ENCODE data around the gene FTO.

FTO gene

DNA sequence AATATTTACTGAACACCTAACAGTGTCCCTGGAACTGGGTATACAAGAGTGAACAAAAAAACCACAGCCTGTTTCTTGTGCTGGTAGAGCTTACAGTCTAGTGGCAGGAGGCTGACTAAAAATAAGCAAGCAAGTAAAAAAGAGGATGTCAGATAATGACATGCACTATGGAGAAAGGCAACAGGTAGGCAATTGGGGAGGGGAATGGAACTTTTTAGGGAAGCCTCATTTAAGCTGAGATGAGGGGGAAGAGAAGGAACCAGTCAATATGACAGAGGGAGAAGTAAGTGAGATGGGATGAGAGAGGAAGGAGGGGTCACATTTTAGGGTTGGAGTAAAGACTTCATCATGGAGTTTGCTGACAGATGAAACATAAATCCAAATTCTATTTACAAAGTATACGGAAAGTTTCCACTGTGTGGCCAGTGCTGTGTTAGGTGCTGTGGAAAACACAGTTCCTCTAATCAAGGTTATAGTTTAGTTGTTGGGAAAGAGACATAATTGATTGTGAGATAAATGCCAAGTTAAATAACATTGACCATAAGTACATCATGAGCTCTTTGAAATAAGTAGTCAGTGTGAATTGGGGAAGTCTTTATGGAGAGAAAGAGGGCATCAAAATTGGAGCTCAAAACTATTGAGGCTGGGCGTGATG is 251.4 kb downstream of the FTO start:
- Histone ChIP-seq H3K27me3 (ENCODE audit: control insufficient read depth, insufficient read depth, low read length) (no peaks in the 10 kb centered on the region; the same call in 1 of the 2 replicates), H3K9me3 (ENCODE audit: control insufficient read depth, insufficient read depth, low read length) (no peaks in the 10 kb centered on the region), H3K4me3 (ENCODE audit: low read length) (no peak overlapping the region), H3K36me3 (ENCODE audit: control insufficient read depth, insufficient read depth, low read length) (no peaks in the 10 kb centered on the region), H3K27ac (ENCODE audit: low read length) (no peak overlapping the region), H3K4me1 (ENCODE audit: control insufficient read depth, insufficient read depth, low read length) (no peaks in the 10 kb centered on the region)
- DNase-seq (ENCODE audit: low read depth, low spot score) = no peak
- WGBS (ENCODE audit: insufficient coverage, insufficient read length) = no CpG with 5 or more reads among the region's 2 CpGs

DNA sequence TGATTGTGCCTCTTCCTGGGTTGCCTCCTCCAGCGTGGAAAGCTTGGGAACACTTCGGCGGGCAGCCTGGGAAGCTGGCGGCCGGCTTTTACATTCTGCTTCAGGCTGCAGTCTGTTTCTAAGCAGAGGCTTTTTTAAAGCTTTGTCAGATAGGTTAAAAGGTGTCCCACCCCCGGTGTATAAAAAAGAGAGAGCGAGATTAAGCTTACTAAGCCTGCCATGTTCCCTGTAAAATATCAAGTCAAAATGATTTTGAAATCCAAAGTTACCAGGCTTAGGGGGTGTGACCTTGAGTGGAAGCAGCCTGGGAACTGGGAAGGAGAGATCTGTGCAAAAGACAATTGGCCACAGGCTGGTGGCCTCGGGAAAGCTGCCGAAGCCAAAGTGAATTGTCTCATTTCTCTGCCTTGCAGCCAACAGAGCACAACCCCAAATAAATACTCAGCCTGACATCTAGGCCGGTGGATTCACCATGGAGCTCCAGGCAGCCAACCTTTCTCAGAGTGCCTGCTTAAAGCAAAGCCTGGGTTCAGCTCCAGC is 254.5 kb downstream of the FTO start:
- Histone ChIP-seq H3K4me1 (ENCODE audit: control insufficient read depth, insufficient read depth, low read length) (no peaks in the 10 kb centered on the region), H3K27me3 (ENCODE audit: control insufficient read depth, insufficient read depth, low read length) (no peaks in the 10 kb centered on the region; the same call in 1 of the 2 replicates), H3K9me3 (ENCODE audit: control insufficient read depth, insufficient read depth, low read length) (no peaks in the 10 kb centered on the region), H3K27ac (ENCODE audit: low read length) (no peak overlapping the region), H3K4me3 (ENCODE audit: low read length) (no peak overlapping the region), H3K36me3 (ENCODE audit: control insufficient read depth, insufficient read depth, low read length) (no peaks in the 10 kb centered on the region)
- DNase-seq (ENCODE audit: low read depth, low spot score) = no peak
- no CpG with 5 or more reads among the region's 10 CpGs for WGBS (ENCODE audit: insufficient coverage, insufficient read length)

DNA sequence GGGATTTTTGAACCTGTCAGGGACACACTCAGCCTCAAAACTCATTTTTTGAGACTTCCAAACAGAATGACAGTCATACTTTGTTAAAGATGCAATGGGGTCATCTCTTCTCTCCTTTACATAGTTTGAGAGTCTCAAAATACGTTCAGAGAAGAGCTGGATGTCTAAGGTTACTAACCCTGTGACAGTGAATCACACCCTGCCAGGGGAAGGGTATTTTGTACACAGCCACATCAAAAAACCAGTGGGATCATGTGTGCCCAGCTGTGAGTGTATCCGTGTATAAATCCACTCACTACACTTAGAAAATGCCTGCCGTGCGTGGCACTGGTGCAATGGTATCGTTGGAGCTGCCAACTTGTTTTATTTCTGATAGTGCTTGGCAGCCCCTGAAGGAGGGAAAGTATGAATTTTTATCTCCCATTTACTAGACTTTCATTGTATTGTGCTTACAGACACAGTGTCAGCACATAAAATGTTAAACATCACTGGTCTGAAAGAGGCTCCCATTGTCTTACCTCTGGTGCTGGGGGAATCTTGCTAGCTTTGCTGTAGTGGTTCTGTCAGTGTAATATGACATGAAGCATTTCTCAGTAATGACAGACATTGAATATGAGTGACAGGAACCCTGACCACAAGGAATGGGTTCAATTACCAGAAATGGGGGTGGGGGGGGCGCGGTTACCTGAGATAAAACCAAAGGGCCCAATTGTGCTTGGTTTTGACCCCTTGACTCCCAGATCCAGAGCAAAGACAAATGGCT is 256.3 kb downstream of the FTO start:
- H3K27ac ChIP-seq (ENCODE audit: low read length) = no peak overlapping the region
- H3K4me1 ChIP-seq (ENCODE audit: control insufficient read depth, insufficient read depth, low read length) = no peaks in the 10 kb centered on the region
- H3K4me3 ChIP-seq (ENCODE audit: low read length) = no peak overlapping the region
- H3K9me3 ChIP-seq (ENCODE audit: control insufficient read depth, insufficient read depth, low read length) = no peaks in the 10 kb centered on the region
- no peaks in the 10 kb centered on the region for H3K27me3 ChIP-seq (ENCODE audit: control insufficient read depth, insufficient read depth, low read length)
- H3K36me3 ChIP-seq (ENCODE audit: control insufficient read depth, insufficient read depth, low read length) = no peaks in the 10 kb centered on the region
- no peak for DNase-seq (ENCODE audit: low read depth, low spot score)
- no CpG with 5 or more reads among the region's 7 CpGs for WGBS (ENCODE audit: insufficient coverage, insufficient read length)

DNA sequence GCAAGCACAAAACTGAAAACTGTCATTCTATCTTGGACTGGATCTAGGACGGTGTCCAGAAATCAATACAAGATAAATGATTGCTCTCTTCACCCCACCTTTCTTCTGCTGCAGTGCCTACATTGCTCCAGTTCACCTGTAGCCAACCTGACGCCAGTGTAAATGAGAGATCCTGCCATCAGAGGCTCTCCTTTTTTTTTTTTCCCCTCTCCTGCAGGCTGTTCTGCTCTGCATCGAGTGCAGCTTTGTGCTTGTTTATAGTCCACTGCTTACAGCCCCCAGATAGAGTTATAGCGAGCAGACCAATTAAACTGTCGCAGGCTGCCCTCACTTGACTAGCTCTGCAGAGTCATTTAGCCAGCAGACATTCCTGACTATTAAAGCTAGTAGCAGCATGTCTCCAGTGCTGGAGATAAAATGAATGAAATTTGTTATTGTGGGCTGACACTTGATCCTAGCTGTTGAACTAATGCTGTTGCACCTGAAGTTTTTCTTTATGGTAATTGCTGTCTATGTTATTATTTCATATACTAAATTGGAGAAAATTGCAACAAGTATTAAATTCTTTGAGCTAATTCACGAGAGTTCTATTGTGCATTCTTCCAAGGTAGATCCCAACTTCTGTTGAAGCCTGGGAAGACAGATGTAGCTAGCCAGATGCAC is 257.1 kb downstream of the FTO start:
- no peaks in the 10 kb centered on the region for H3K4me1 ChIP-seq (ENCODE audit: control insufficient read depth, insufficient read depth, low read length)
- H3K27me3 ChIP-seq (ENCODE audit: control insufficient read depth, insufficient read depth, low read length) = no peaks in the 10 kb centered on the region
- no peaks in the 10 kb centered on the region for H3K36me3 ChIP-seq (ENCODE audit: control insufficient read depth, insufficient read depth, low read length)
- no peak overlapping the region for H3K4me3 ChIP-seq (ENCODE audit: low read length)
- WGBS (ENCODE audit: insufficient coverage, insufficient read length) = no CpG with 5 or more reads among the region's 6 CpGs
- DNase-seq (ENCODE audit: low read depth, low spot score) = no peak
- no peaks in the 10 kb centered on the region for H3K9me3 ChIP-seq (ENCODE audit: control insufficient read depth, insufficient read depth, low read length)
- H3K27ac ChIP-seq (ENCODE audit: low read length) = no peak overlapping the region

DNA sequence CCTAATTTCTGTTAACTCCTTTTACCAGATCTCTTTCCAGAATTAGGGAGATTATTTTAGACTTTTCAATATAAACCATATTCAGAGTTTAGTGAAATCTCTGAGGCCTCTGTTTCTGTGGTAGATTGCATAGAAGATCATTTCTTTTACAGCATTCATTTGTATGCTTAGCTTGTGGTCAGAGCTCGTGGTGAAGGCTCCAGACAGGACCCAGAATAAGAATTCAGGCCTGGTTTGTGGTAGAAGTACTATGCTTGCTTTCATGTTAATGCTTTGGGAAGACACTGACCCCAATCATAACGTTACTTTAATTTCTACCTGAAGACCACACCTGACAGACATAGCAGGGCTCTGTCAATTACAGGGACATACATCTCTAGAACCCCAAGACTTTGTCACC is 258.1 kb downstream of the FTO start:
- DNase-seq (ENCODE audit: low read depth, low spot score) = no peak
- H3K36me3 ChIP-seq (ENCODE audit: control insufficient read depth, insufficient read depth, low read length) = no peaks in the 10 kb centered on the region
- H3K27me3 ChIP-seq (ENCODE audit: control insufficient read depth, insufficient read depth, low read length) = no peaks in the 10 kb centered on the region
- H3K4me1 ChIP-seq (ENCODE audit: control insufficient read depth, insufficient read depth, low read length) = no peaks in the 10 kb centered on the region
- WGBS (ENCODE audit: insufficient coverage, insufficient read length) = no CpG with 5 or more reads among the region's 2 CpGs
- no peaks in the 10 kb centered on the region for H3K9me3 ChIP-seq (ENCODE audit: control insufficient read depth, insufficient read depth, low read length)
- no peak overlapping the region for H3K4me3 ChIP-seq (ENCODE audit: low read length)
- H3K27ac ChIP-seq (ENCODE audit: low read length) = no peak overlapping the region

DNA sequence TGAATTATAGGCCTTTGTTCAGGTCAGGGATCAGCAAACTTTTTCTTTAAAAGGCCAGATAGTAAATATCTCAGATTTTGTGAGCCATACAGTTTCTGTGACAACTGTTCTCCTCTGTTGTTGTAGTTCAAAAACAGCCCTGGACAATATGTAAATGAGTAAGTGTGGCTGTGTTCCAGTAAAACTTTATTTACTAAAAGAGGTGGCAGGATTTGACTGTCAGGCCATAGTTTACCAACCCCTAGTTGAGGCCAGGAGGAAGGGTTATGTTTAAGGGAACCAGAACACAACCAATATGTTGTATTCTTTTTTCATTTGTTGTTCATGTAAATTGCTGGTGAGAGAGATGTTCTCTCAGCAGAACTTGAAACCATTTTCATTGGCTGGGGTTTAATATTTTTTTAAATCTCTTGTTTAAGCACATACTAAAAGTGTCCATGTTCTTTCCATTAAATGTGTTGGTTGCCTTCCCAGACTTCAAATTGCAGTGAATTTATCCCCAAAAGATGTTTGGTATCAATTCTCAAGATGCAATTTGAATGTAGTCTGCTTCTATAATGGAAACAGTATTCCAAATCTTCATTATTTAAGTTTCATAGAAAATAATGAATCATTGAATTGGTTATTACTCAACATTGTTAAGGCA is 260.3 kb downstream of the FTO start:
- H3K4me3 ChIP-seq (ENCODE audit: low read length) = no peak overlapping the region
- H3K9me3 ChIP-seq (ENCODE audit: control insufficient read depth, insufficient read depth, low read length) = no peaks in the 10 kb centered on the region
- DNase-seq (ENCODE audit: low read depth, low spot score) = no peak
- no peaks in the 10 kb centered on the region; the same call in 1 of the 2 replicates for H3K4me1 ChIP-seq (ENCODE audit: control insufficient read depth, insufficient read depth, low read length)
- no peaks in the 10 kb centered on the region for H3K27me3 ChIP-seq (ENCODE audit: control insufficient read depth, insufficient read depth, low read length)
- H3K27ac ChIP-seq (ENCODE audit: low read length) = no peak overlapping the region
- H3K36me3 ChIP-seq (ENCODE audit: control insufficient read depth, insufficient read depth, low read length) = no peaks in the 10 kb centered on the region

DNA sequence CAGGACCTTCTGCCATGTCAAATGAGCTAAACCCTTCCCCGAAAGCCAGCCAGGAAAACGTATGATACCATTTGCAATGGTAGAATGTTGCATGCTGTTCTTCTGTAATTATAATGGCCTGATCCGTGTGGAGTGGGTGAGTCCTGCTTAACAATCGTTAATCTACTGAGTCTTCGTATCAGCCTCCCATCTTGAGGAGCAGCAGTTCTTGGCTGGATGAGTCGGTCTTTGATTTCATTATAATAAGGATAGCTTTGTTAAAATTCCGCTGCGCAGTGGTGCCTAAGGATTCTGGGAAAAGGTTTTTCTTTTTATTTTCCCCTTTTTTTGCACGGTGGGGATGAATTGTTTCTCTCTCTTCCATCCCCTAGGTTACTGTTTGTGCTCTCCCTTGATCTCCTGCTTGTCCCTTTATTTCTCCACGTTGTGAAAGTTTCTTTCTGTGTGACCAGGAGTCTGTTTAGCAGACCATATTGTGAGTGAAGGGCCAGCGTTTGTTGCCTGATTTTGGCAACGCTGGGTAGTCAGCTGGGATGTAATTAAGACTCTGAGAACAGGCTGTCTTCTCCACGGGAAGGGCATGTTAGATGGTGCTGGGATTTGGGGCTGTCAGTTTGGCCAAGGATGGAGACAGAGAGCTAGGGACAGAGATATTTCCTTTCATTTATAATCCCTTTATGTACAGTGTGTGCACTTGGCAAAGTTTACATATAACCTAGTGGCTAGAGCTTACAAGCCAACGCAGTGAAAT is 263.0 kb downstream of the FTO start:
- no peak overlapping the region for H3K4me3 ChIP-seq (ENCODE audit: low read length)
- H3K4me1 ChIP-seq (ENCODE audit: control insufficient read depth, insufficient read depth, low read length) = no peaks in the 10 kb centered on the region; the same call in 1 of the 2 replicates
- no peaks in the 10 kb centered on the region for H3K9me3 ChIP-seq (ENCODE audit: control insufficient read depth, insufficient read depth, low read length)
- DNase-seq (ENCODE audit: low read depth, low spot score) = no peak
- H3K36me3 ChIP-seq (ENCODE audit: control insufficient read depth, insufficient read depth, low read length) = no peaks in the 10 kb centered on the region
- H3K27ac ChIP-seq (ENCODE audit: low read length) = no peak overlapping the region
- no peaks in the 10 kb centered on the region for H3K27me3 ChIP-seq (ENCODE audit: control insufficient read depth, insufficient read depth, low read length)
- no CpG with 5 or more reads among the region's 14 CpGs for WGBS (ENCODE audit: insufficient coverage, insufficient read length)

DNA sequence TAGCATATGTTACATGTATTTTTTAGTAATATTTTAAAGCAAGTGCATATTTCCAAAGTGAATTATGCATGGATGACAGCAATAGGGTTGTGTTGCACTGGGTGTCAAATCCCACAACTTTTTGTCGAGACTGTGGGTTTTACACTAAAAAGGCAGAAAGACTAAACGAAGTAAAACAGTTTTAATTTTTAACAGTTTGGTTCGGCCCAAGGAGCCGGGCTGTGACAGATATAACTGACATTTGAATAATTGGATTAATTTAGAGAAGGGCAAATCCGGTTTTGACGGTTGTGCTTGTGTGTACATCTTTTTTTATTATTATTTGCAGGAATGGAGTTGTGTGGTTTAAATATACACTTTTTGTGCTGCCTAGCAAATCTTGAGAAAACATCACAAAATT is 263.6 kb downstream of the FTO start:
- no peak for DNase-seq (ENCODE audit: low read depth, low spot score)
- no peaks in the 10 kb centered on the region for H3K36me3 ChIP-seq (ENCODE audit: control insufficient read depth, insufficient read depth, low read length)
- no CpG with 5 or more reads among the region's 6 CpGs for WGBS (ENCODE audit: insufficient coverage, insufficient read length)
- no peaks in the 10 kb centered on the region for H3K9me3 ChIP-seq (ENCODE audit: control insufficient read depth, insufficient read depth, low read length)
- H3K4me3 ChIP-seq (ENCODE audit: low read length) = no peak overlapping the region
- no peaks in the 10 kb centered on the region; the same call in 1 of the 2 replicates for H3K4me1 ChIP-seq (ENCODE audit: control insufficient read depth, insufficient read depth, low read length)
- H3K27ac ChIP-seq (ENCODE audit: low read length) = no peak overlapping the region
- H3K27me3 ChIP-seq (ENCODE audit: control insufficient read depth, insufficient read depth, low read length) = no peaks in the 10 kb centered on the region

DNA sequence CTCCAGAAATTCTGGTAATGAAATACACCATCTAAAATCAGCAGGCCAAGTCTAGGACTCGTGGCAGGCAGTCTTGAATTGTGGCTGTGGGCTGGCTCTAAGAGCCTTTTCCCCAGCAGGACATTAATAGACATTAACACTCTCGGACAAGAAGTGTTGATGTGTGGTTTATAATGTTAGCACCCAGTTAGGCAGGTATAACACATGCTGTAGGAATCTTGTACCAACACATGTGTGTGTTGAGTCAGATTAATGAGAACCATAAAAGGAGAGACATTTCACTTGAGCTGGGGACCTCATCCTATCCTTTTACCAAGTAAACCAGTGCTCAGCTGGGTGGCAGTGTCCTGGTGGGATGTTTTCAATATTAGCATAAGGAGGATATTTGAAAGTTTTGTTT is 264.5 kb downstream of the FTO start:
- DNase-seq (ENCODE audit: low read depth, low spot score) = no peak
- H3K4me3 ChIP-seq (ENCODE audit: low read length) = no peak overlapping the region
- no peaks in the 10 kb centered on the region for H3K27me3 ChIP-seq (ENCODE audit: control insufficient read depth, insufficient read depth, low read length)
- WGBS (ENCODE audit: insufficient coverage, insufficient read length) = no CpG with 5 or more reads among the region's 2 CpGs
- no peaks in the 10 kb centered on the region; the same call in 1 of the 2 replicates for H3K4me1 ChIP-seq (ENCODE audit: control insufficient read depth, insufficient read depth, low read length)
- H3K9me3 ChIP-seq (ENCODE audit: control insufficient read depth, insufficient read depth, low read length) = no peaks in the 10 kb centered on the region
- no peaks in the 10 kb centered on the region for H3K36me3 ChIP-seq (ENCODE audit: control insufficient read depth, insufficient read depth, low read length)
- H3K27ac ChIP-seq (ENCODE audit: low read length) = no peak overlapping the region

DNA sequence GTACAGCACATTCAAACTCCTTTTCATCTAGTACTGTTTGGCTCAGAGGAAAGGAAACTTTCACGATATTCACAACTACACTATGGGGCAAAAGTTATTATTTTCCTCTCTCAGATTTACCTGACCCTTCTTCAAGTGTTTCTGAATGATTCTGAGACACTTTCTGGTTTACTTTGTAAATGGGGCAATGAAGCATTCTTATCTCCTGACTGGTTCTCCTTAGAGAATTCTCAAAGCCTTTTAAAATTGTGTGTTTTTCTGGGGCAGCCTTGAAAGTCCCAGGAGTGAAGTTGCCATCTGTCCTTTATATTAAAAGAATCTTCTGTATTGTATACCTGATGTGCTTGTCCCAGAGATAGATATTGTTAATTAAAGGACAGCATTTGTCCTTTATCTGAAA is 264.9 kb downstream of the FTO start:
- H3K4me3 ChIP-seq (ENCODE audit: low read length) = no peak overlapping the region
- no CpG with 5 or more reads among the region's 1 CpG for WGBS (ENCODE audit: insufficient coverage, insufficient read length)
- H3K9me3 ChIP-seq (ENCODE audit: control insufficient read depth, insufficient read depth, low read length) = no peaks in the 10 kb centered on the region
- H3K27ac ChIP-seq (ENCODE audit: low read length) = no peak overlapping the region
- no peaks in the 10 kb centered on the region for H3K36me3 ChIP-seq (ENCODE audit: control insufficient read depth, insufficient read depth, low read length)
- no peaks in the 10 kb centered on the region; the same call in 1 of the 2 replicates for H3K4me1 ChIP-seq (ENCODE audit: control insufficient read depth, insufficient read depth, low read length)
- no peaks in the 10 kb centered on the region for H3K27me3 ChIP-seq (ENCODE audit: control insufficient read depth, insufficient read depth, low read length)
- no peak for DNase-seq (ENCODE audit: low read depth, low spot score)

Data from iPS DF 6.9 (cell line).